Hematopoietic multipotent progenitor cell treated with erythropoietin and hydrocortisone succinate and interleukin-3 and kit ligand, for 15 days (in vitro differentiated cells): Measurements from ENCODE around the gene IPO9.
"Not testable (repeated sequence)": the region's sequence is repeated elsewhere in the genome, so short reads cannot be mapped to it uniquely, and the experiment has no call there.

Experiments
- DNase-seq: peaks from one replicate; pipeline ENCODE4 v3.0.0-alpha.2; 2015; ENCODE audit warnings: low spot score

Gene IPO9

DNA sequence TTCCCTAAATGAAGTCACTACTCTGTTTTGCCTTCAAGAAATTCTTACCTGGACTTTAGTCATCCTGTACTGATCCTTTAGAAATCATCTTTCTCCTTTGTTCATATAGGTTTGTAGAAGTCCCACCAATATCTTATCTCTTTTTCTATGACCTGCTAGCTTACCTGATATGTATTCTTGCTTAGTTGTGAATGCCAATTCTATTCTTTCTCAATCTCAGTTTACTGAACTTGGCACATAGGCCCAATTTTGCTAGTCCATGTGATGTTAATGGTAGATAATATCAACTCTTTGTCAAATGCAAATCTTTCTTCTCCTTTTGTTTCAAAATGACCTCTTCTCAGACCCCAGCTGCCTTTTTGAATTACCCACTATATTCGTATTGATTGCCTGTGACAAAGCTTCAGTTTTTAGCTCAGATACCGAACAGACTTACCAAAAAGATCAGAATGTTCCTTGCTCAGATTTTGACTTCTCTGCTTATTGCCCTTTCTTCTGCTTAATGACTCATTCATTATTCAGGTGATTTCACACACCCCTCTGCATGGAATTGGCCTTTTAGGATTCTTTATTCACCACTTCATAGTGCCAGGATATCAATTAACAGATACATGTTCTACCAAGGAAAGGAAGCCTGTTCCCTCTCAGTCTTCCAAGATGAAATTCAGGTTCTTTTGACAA, 20.6 kb downstream of the IPO9 start:
- no peak for DNase-seq

GRCh38 chr1:201850053-201850397, 21.1 kb downstream of the IPO9 start:
- no peak for DNase-seq

GRCh38 chr1:201851949-201852348, 23.0 kb downstream of the IPO9 start:
- DNase-seq: no peak

DNA sequence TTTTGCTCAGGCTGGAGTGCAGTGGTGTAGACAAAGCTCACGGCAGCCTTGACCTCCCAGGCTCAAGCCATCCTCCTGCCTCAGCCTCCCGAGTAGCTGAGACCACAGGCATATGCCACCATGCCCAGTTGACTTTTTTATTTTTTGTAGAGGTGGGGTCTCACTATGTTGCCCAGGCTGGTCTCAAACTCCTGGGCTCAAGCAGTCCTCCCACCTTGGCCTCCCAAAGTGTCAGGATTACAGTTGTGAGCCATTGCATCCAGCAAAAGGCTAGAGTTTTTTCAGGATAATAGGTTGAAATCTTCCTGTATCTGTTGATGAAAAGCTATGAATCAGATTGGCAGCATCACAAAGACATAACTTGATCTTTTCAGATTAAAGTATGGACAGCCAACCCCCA, 27.8 kb downstream of the IPO9 start:
- DNase-seq: not testable (repeated sequence)

GRCh38 chr1:201859424-201859823, 30.5 kb downstream of the IPO9 start:
- no peak for DNase-seq

- DNase-seq: no peak
Measured at GRCh38 chr1:201861448-201861847, 32.5 kb downstream of the IPO9 start.

DNA sequence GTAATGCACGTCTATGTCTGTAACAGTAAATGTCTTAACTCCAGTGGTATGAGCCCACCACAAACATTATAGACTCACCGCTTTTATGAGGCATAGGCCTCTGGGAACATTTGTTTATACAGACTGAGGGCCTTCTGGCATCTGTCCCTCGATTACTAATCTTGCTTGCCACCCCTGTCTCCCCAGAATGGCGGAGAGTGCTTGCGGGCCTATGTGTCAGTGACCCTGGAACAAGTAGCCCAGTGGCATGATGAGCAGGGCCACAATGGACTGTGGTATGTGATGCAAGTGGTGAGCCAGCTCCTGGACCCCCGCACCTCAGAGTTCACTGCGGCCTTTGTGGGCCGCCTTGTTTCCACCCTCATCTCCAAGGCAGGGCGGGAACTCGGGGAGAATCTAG, 41.4 kb downstream of the IPO9 start:
- DNase-seq: no peak

- no peak for DNase-seq
Measured at GRCh38 chr1:201874672-201875071, 45.7 kb downstream of the IPO9 start.

GRCh38 chr1:201876148-201876818, 47.3 kb downstream of the IPO9 start:
- DNase-seq: no peak

- peak; percentile 67 for DNase-seq
Measured at GRCh38 chr1:201877877-201878401, 49.0 kb downstream of the IPO9 start.

GRCh38 chr1:201880928-201881571, 52.1 kb downstream of the IPO9 start:
- no peak for DNase-seq

DNA sequence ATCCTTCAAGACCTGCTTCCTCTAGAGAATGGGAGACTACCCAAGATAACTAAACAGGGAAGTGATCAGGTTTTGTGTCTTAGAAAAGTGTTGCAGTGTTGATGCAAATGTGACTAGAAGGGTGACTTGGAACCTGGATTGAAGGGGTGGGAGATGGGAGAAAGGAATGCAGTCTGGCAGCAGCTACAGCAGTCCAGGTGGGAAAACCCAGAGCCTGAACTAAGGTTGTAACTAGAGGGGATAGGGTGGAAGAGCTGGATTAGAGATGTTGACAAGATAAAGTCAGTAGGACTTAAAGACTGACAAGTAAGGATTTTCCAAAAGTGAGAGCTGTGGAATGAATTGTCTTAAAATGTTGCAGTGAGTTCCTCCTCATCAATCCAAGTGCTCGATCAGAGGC, 52.7 kb downstream of the IPO9 start:
- DNase-seq: no peak

- DNase-seq: peak; percentile 53
Measured at GRCh38 chr1:201882665-201883132, 53.7 kb downstream of the IPO9 start.

DNA sequence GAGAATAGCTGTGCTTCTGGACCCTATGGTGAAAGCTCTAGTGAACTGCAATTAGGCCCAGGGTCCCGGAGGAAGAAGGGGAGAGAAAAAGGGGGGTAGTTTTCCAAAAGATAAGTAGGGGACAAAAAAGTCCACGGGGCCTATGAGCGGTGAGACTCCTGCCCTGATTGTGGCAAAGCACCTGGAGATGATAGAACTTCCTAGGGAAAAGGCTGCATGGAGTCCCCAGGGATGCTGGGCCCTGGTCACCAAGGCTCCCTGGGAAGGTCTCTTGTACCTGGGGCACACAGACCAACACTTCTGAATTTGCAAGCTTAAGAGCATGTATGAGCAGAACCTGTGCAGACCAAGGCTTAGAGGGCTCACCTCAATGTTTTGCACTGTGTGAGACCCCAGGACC, 54.3 kb downstream of the IPO9 start:
- DNase-seq: no peak

- DNase-seq: peak; percentile 75
Measured at GRCh38 chr1:201883786-201884185, 54.8 kb downstream of the IPO9 start.

DNA sequence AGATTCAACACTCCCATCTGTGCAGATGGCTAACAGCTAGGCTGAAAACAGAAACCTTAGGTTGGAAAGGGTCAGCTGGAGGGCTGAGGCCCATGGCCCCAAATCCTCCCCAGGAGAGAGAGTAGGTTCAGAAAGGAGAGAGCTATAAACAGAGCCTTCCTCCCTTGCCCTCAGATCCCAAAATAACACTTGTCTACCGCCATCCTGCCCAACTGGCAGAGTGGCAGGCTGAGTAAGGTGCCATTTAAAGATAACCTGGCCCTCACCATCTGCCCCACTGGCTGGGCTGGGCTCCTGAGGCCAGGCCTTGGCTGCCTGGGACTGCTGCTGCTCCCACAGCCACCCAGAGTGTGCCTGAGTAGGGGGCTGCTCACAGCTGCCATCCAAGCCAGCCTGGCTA, 55.5 kb downstream of the IPO9 start:
- peak; percentile 72 for DNase-seq

- DNase-seq: peak; percentile 69
Measured at GRCh38 chr1:201885531-201886075, 56.6 kb downstream of the IPO9 start.

DNA sequence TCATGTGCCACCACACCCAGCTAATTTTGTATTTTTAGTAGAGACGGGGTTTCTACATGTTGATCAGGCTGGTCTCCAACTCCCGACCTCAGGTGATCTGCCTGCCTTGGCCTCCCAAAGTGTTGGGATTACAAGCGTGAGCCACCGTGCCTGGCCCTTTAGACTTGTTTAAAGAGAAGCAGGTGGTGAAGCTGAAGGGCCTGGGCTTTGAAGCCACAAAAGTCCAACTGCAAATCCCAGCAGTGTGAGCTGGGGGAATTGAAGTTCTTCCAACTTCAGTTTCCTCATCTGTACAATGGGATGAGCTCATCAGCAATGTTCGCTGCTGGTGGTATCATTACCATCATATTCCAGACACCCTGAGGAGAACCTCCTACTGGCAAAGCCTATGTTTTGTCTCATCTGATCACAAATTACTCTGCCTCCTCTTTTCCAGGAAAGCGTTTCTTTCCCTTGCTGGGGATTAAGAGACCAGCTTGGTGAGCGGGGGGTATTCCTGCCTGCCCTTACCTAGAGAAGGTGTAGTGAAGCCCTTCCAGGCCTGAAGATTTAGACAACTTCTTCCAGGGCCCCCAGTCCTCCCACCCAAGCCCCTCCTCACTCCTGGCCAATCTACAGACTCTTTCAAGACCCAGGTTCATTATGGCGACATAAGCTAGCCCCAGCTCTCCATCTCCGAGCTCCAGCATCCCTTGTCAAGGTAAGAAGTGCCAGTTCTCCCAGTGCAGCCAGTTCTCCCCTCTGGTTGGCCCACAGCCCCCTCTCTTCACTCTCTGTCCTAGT, 57.3 kb downstream of the IPO9 start:
- DNase-seq: no peak

DNA sequence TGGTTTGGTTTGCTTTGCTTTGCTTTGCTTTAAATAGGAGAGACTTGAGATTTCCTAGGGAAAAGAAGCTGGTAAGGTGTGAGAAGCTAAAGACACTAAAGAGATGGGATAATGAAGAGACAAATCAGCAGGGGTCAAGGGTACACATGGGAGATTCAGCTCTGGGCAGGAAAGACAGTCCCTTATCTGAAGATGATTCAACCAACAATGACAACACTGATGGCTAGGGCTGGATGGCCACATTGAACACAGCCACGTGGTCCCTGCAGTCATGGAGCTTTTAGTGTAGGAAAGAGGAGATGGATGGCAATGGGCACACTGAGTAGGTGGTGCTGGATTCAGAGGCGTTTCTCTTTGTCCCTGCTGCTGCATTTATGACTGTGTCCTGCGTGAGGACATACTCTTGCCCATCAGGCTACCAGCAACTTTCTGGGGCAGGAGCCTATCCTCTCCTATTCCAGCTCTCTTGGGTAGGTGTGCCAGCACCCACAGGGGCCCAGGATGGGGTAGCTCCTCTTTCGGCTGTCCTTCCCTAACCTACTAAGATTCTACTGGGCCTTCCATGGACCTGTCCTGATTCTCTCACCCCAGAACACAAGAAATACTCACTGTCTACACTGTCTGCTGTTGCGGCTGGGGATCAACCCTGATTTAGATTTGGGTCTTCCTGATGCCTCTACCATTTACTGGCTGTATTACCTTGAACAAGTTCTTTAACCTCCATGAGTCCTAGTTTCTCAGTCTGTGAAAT, 58.3 kb downstream of the IPO9 start:
- no peak for DNase-seq

- no peak for DNase-seq
Measured at GRCh38 chr1:201888282-201889089, 59.5 kb downstream of the IPO9 start, which contains the start of gene SHISA4. Gene SHISA4 (plus strand): TSS chr1:201888898. CDS start chr1:201888995, 97 bp downstream.
